Measurements from ENCODE around the gene ANO6.
"Not testable (repeated sequence)": the region's sequence is repeated elsewhere in the genome, so short reads cannot be mapped to it uniquely, and the experiment has no call there.

The ANO6 gene

DNA sequence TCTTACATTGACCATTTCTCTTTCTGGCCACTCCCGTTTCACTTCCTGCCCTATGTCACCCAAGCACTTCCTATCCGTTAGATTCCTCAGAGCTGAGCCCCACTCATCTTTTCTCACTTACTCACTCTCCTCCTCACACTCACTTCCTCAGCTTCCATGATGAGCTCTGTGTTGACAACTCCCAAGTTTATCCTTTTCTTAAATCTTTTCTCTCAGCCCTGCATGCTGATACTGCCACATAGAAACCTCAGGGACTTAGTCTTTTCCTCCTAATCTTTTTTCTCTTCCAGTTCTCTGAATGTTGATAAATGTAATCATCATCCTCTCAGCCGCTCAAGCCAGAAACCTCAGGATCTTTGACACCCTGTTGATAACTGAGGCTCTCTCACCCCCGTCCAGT lies 99.6 kb downstream of the ANO6 start:
- DNase-seq (ENCODE audit: extremely low read depth, low read depth): no peak
- TF ChIP-seq, protein P1, sequence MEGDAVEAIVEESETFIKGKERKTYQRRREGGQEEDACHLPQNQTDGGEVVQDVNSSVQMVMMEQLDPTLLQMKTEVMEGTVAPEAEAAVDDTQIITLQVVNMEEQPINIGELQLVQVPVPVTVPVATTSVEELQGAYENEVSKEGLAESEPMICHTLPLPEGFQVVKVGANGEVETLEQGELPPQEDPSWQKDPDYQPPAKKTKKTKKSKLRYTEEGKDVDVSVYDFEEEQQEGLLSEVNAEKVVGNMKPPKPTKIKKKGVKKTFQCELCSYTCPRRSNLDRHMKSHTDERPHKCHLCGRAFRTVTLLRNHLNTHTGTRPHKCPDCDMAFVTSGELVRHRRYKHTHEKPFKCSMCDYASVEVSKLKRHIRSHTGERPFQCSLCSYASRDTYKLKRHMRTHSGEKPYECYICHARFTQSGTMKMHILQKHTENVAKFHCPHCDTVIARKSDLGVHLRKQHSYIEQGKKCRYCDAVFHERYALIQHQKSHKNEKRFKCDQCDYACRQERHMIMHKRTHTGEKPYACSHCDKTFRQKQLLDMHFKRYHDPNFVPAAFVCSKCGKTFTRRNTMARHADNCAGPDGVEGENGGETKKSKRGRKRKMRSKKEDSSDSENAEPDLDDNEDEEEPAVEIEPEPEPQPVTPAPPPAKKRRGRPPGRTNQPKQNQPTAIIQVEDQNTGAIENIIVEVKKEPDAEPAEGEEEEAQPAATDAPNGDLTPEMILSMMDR (IDR thresholded peaks at IDR 0.05; ENCODE audit: low read depth, low read length, missing control alignments): no peak

DNA sequence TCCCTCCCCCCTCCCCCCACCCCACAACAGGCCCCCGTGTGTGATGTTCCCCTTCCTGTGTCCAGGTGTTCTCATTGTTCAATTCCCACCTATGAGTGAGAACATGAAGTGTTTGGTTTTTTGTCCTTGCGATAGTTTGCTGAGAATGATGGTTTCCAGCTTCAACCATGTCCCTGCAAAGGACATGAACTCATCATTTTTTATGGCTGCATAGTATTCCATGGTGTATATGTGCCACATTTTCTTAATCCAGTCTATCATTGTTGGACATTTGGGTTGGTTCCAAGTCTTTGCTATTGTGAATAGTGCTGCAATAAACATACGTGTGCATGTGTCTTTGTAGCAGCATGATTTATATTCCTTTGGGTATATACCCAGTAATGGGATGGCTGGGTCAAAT lies 101.4 kb downstream of the ANO6 start:
- DNase-seq (ENCODE audit: extremely low read depth, low read depth): not testable (repeated sequence)

More for the DNA sequence above, 99.6 kb downstream of the ANO6 start:
- H3K4me3 ChIP-seq (replicated peaks; ENCODE audit: low read depth, low read length): no peak overlapping the region

DNA sequence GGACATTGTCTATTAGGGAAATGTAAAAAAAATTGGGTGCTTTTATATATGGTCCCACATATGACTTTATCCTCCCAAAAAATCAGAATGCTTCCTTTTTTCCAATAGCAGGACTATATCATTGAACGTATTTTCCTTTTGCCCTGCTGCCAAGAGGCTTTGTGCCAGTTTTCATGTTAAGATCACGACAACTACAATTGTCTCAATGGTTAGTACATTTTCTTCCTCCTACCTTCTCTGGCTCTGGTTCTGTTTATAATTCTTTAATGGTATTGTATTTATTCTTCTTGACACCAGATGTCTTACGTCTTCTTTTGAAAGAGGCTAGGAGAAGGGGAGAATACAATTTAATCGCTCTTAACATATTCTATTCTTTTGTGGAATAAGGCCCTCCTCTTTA lies 106.9 kb downstream of the ANO6 start:
- TF ChIP-seq, protein P1 (IDR thresholded peaks at IDR 0.05; ENCODE audit: low read depth, low read length, missing control alignments): no peak
- no peak overlapping the region for H3K4me3 ChIP-seq (replicated peaks; ENCODE audit: low read depth, low read length)
- no peak for DNase-seq (ENCODE audit: extremely low read depth, low read depth)

More for the DNA sequence above, 101.4 kb downstream of the ANO6 start:
- H3K4me3 ChIP-seq (replicated peaks; ENCODE audit: low read depth, low read length): not testable (repeated sequence)

DNA sequence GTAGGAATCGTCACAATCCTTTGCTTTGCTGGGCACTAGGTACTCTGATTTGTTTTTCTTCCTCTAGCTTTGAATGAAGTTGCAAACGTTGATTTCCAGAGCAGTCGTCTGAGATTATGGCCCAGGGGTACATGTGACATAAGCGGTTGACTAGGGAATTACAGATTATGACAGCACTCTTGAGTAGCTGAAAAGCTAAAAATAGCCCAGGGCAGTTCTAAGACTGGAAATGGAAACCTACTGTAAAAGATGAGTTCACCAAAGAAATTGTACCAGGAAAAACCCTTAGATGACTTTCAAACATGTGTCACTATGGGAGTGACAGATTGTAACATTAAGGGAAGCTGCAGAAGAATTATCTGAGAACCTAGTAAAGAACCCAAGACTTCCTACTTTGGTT lies 108.5 kb downstream of the ANO6 start:
- TF ChIP-seq, protein P1 (IDR thresholded peaks at IDR 0.05; ENCODE audit: low read depth, low read length, missing control alignments): no peak
- H3K4me3 ChIP-seq (replicated peaks; ENCODE audit: low read depth, low read length): no peak overlapping the region
- DNase-seq (ENCODE audit: extremely low read depth, low read depth): no peak

DNA sequence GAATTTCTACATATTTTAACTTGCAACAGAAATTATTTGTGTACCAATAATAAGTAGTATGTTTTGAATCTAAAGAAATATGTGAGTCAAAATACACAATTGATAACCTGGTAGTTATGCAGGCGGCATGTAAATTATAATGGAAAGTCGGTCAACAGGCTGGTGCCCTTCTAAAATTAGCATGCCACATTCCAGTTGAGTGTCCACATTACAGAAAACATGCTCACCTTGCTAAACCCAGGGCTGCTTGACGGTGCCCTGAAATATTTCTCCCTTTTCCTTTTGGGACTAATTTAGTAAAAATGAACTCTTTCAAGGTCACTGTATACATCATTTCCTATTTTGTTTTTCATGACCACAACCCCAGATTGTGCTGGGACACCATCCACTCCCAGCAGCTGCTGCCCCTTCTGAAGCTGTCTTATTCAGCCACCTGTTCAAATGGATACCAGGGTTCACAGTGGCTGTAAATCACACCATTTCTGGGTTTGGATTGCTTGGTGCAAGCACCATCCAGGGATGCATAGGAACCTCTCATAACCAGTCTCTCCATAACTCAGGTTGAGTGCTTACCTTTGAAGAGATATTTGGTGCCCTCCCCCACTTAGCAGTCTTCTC lies 110.6 kb downstream of the ANO6 start:
- no peak for DNase-seq (ENCODE audit: extremely low read depth, low read depth)
- no peak overlapping the region for H3K4me3 ChIP-seq (replicated peaks; ENCODE audit: low read depth, low read length)
- TF ChIP-seq, protein P1 (IDR thresholded peaks at IDR 0.05; ENCODE audit: low read depth, low read length, missing control alignments): no peak

DNA sequence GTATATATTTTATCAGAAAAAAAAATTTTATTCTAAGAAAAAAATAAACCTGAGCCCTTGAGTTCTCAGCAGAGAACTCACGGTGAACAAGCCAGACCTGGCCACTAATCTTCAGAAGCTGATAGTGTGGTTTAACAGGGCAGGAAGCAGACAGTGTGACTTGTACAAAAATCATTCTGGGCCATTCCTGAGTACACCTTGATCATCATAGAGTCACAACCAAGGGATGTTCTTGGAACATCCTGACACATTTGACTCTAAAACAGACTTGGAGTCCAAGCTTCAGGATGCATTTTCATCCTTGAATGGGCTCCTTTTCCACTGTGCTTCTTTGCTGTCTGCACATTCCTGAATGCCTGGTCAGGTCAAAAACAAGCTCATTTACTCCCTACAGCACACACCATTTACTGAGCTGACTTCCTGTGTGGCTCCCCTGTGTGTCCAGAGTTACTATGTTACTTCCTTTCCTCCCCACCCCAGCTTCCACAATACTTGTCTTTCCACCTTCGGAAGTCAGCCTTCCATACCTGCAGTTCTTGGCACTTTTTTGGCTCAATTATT lies 112.0 kb downstream of the ANO6 start:
- no peak for DNase-seq (ENCODE audit: extremely low read depth, low read depth)
- no peak overlapping the region for H3K4me3 ChIP-seq (replicated peaks; ENCODE audit: low read depth, low read length)
- TF ChIP-seq, protein P1 (IDR thresholded peaks at IDR 0.05; ENCODE audit: low read depth, low read length, missing control alignments): no peak

DNA sequence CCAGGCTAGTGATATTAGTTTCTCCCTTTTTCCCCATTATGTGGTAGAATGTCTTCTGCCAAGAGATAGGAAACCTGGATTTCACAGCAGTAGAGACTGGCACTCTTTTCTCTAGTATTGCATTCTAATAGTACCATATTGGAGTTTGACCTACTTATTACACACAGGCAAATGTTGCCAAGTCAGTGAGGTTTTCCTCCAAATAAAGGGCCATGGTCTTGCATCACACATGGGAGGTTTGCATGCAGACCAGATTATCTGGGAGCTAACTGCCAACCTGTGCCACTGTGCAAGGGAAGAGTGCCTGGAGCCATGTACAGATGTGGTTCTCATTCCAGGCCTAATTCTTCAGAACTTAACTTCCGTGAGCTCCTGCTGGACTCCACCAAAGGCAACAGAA lies 113.3 kb downstream of the ANO6 start:
- TF ChIP-seq, protein P1 (IDR thresholded peaks at IDR 0.05; ENCODE audit: low read depth, low read length, missing control alignments): no peak
- H3K4me3 ChIP-seq (replicated peaks; ENCODE audit: low read depth, low read length): no peak overlapping the region
- no peak for DNase-seq (ENCODE audit: extremely low read depth, low read depth)
